OCI-LY3 (cell line): Measurements from ENCODE around the gene RGS19.

Experiments used
- EZH2phosphoT487 ChIP-seq: fragments of 200-600 bp; shearing (Covaris generic); IDR thresholded peaks from 2 replicates; pipeline ENCODE4 v1.6.1; 2018; ENCODE audit warnings: antibody characterized with exemption, mixed run types, low read depth
- TF ChIP-seq, protein P1 (sequence below): fragments of 200-600, 300-600 bp; sonication (generic); IDR thresholded peaks from 2 replicates; pipeline ENCODE4 v1.5.1; 2014; ENCODE audit warnings: antibody characterized with exemption, low read length, low read depth

DNA sequence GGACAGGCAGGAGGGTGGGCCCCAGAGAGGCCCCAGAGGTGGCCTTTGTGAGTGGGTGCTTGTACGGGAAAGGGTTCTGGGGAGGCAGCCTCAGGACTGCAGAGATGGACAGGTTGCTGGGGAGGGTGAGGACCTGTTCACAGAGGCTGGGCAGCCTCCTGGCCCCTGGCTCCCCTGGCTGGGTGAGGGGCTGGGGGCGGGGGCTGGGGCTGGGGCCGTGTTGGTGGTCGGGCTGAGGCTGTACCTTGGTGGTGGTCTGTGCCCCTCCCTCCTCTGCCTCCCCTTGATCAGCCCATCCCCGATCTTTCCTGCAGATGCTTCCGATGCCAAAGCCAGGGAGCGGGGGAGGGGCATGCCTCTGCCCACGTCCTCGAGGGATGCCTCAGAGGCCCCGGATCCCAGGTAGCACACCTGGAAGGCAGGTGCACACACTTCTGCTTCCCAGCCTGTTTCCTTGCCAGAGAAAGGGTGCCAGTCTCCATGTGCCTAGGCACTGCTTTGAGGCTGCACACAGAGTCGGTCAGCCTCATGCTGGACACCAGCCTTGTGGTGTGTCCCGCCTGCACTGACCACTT is 11.5 kb downstream of the RGS19 start:
- TF ChIP-seq, protein P1, sequence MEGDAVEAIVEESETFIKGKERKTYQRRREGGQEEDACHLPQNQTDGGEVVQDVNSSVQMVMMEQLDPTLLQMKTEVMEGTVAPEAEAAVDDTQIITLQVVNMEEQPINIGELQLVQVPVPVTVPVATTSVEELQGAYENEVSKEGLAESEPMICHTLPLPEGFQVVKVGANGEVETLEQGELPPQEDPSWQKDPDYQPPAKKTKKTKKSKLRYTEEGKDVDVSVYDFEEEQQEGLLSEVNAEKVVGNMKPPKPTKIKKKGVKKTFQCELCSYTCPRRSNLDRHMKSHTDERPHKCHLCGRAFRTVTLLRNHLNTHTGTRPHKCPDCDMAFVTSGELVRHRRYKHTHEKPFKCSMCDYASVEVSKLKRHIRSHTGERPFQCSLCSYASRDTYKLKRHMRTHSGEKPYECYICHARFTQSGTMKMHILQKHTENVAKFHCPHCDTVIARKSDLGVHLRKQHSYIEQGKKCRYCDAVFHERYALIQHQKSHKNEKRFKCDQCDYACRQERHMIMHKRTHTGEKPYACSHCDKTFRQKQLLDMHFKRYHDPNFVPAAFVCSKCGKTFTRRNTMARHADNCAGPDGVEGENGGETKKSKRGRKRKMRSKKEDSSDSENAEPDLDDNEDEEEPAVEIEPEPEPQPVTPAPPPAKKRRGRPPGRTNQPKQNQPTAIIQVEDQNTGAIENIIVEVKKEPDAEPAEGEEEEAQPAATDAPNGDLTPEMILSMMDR: no peak
- no peak for TF ChIP-seq EZH2phosphoT487
